ENCODE measurements around the gene TNNT2.

- TF ChIP-seq CTCF (IDR thresholded peaks at IDR 0.05): no peak
- no peak for TF ChIP-seq POLR2A (IDR thresholded peaks at IDR 0.05)
These were observed 10.8 kb downstream of the TNNT2 start for GRCh38 chr1:201366696-201367095.
